GM12878 (cell line): ENCODE data around the gene MEGF11. TPM values are rescaled to one million over a fixed set of nuclear protein-coding genes. Genes with fewer than 3 reads are reported as not detected.

ENCODE experiments used
- CBFB ChIP-seq: IDR thresholded peaks from 2 replicates; pipeline ENCODE4 v1.6.1; 2016; ENCODE audit warnings: antibody characterized with exemption, low read depth
- NFIC ChIP-seq: IDR thresholded peaks from 2 replicates; pipeline ENCODE4 v1.6.1; 2012; ENCODE audit warnings: low read depth, mild to moderate bottlenecking, inconsistent platforms, low read length, moderate library complexity
- SPI1 ChIP-seq: IDR thresholded peaks from 2 replicates; pipeline ENCODE4 v1.6.1; 2011; ENCODE audit warnings: low read depth, mild to moderate bottlenecking, low read length, moderate library complexity, borderline replicate concordance; ENCODE audit not compliant: insufficient read depth
- SREBF1 ChIP-seq: IDR thresholded peaks from 2 replicates; pipeline ENCODE4 v1.6.1; 2012; ENCODE audit warnings: mild to moderate bottlenecking, low read length
- SREBF2 ChIP-seq: IDR thresholded peaks from 2 replicates; pipeline ENCODE4 v1.6.1; 2012; ENCODE audit warnings: mild to moderate bottlenecking, low read length
- ZSCAN29 ChIP-seq: fragments of 450-650 bp; IDR thresholded peaks from 2 replicates; pipeline ENCODE4 v1.6.1; 2017; ENCODE audit warnings: mild to moderate bottlenecking, moderate library complexity
- polyA plus RNA-seq, 11 experiments: library from polyadenylated mRNA; depleted of rRNA in 4 of 11; unstranded in 6 of 11; stranded (reverse) in 5 of 11; fragments of >200 nt; fragmentation: Nextera tagmentation in 4 of 11; fragmentation: Illumina TruSeq in 1 of 11; extraction: Ambion mirVana in 4 of 11; extraction: Trizol in 1 of 11; gene quantifications; 1 replicate in 1 of 11; 2 replicates in 10 of 11; pipeline versions ENCODE4 v1.2.1 to v1.2.3, GENCODE V29; 2011 to 2016; ENCODE audit warnings: inconsistent platforms in 2 of 11, missing spikeins in 2 of 11, low read depth in 1 of 11
- total RNA-seq, 4 experiments: library from RNA; depleted of rRNA in 3 of 4; stranded (reverse); fragments of >200 nt in 3 of 4; fragmentation: Illumina TruSeq in 1 of 4; extraction: Trizol in 1 of 4; gene quantifications; 2 replicates each; pipeline versions ENCODE4 v1.2.1 to v1.2.3, GENCODE V29; 2013 to 2021
- TF ChIP-seq, protein P1 (sequence below): fragments of 450-650 bp; formaldehyde crosslinking; IDR thresholded peaks from 2 replicates; pipeline ENCODE4 v1.5.0; 2022; ENCODE audit warnings: mild to moderate bottlenecking, missing genetic modification characterization
- TF ChIP-seq, protein P2 (sequence below): IDR thresholded peaks from 2 replicates; pipeline ENCODE4 v1.6.1; 2012; ENCODE audit warnings: improper control_type of control experiment, low read depth, low read length; ENCODE audit not compliant: insufficient replicate concordance

The MEGF11 gene
- total and polyA plus RNA-seq, 10 of the 15 experiments (the other 5 are each of a cell fraction or from before 2014, with no cell fraction given) = 0.03 to 1.7 (median 0.49) TPM

DNA sequence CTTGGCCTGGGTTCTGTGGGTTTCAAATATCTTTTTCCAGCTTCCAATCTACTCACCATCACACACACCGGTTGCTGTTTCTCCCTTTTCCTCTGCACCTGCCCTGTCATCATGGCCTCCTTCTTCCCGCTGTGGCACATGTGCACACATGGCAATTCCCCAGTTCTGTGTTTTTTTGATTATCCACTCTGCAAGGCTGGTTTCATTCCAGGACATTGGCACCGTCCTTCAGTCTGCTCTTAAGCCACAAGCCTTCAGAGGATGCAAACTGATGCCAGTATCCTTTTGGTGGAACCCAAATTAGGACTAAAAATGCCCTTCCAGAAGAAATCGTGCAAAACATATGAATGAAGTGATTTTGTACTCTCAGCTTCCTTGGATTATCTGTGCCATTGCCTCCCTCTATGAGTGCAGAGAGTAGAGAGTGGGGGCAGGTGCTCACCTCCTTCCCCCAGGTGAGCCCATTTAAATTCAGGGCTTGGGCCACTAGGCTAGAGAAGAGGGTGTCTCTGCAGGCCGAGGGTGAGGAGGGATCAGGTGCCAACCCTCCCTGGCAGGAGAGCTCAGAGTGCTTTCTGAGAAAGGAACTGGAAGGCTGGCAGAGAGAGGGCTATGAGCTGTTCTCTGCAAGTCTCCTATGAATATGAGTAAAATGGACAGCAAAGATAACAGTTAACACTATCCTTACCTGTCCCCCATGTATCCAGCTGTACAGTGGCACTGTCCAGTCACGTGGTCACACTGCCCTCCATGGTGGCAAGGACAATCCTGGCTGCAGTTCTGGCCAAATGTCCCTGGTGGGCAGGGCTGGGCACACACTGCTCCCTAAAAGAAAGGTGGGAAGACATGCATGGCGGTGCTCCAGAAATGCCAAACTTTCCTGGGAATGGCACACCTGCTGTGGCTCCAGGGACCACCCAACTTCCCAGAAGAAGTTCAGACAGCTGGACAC is 283.4 kb downstream of the MEGF11 start (continued):
- TF ChIP-seq SREBF2 (no peak), SPI1 (no peak), SREBF1 (no peak), CBFB (no peak), ZSCAN29 (no peak), NFIC (no peak)
- TF ChIP-seq, protein P1, sequence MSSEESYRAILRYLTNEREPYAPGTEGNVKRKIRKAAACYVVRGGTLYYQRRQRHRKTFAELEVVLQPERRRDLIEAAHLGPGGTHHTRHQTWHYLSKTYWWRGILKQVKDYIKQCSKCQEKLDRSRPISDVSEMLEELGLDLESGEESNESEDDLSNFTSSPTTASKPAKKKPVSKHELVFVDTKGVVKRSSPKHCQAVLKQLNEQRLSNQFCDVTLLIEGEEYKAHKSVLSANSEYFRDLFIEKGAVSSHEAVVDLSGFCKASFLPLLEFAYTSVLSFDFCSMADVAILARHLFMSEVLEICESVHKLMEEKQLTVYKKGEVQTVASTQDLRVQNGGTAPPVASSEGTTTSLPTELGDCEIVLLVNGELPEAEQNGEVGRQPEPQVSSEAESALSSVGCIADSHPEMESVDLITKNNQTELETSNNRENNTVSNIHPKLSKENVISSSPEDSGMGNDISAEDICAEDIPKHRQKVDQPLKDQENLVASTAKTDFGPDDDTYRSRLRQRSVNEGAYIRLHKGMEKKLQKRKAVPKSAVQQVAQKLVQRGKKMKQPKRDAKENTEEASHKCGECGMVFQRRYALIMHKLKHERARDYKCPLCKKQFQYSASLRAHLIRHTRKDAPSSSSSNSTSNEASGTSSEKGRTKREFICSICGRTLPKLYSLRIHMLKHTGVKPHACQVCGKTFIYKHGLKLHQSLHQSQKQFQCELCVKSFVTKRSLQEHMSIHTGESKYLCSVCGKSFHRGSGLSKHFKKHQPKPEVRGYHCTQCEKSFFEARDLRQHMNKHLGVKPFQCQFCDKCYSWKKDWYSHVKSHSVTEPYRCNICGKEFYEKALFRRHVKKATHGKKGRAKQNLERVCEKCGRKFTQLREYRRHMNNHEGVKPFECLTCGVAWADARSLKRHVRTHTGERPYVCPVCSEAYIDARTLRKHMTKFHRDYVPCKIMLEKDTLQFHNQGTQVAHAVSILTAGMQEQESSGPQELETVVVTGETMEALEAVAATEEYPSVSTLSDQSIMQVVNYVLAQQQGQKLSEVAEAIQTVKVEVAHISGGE (CRISPR knock-in tag) = no peak
- TF ChIP-seq, protein P2, sequence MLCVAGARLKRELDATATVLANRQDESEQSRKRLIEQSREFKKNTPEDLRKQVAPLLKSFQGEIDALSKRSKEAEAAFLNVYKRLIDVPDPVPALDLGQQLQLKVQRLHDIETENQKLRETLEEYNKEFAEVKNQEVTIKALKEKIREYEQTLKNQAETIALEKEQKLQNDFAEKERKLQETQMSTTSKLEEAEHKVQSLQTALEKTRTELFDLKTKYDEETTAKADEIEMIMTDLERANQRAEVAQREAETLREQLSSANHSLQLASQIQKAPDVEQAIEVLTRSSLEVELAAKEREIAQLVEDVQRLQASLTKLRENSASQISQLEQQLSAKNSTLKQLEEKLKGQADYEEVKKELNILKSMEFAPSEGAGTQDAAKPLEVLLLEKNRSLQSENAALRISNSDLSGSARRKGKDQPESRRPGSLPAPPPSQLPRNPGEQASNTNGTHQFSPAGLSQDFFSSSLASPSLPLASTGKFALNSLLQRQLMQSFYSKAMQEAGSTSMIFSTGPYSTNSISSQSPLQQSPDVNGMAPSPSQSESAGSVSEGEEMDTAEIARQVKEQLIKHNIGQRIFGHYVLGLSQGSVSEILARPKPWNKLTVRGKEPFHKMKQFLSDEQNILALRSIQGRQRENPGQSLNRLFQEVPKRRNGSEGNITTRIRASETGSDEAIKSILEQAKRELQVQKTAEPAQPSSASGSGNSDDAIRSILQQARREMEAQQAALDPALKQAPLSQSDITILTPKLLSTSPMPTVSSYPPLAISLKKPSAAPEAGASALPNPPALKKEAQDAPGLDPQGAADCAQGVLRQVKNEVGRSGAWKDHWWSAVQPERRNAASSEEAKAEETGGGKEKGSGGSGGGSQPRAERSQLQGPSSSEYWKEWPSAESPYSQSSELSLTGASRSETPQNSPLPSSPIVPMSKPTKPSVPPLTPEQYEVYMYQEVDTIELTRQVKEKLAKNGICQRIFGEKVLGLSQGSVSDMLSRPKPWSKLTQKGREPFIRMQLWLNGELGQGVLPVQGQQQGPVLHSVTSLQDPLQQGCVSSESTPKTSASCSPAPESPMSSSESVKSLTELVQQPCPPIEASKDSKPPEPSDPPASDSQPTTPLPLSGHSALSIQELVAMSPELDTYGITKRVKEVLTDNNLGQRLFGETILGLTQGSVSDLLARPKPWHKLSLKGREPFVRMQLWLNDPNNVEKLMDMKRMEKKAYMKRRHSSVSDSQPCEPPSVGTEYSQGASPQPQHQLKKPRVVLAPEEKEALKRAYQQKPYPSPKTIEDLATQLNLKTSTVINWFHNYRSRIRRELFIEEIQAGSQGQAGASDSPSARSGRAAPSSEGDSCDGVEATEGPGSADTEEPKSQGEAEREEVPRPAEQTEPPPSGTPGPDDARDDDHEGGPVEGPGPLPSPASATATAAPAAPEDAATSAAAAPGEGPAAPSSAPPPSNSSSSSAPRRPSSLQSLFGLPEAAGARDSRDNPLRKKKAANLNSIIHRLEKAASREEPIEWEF = no peak
